H1 (cell line): ENCODE results near the gene GTF2A1L. TPM values are rescaled to one million over a fixed set of nuclear protein-coding genes. Genes with fewer than 3 reads are reported as not detected.

Experiments
- CTCF ChIA-PET: fragments of 300-600 bp; sonication (Branson Sonifier 250); formaldehyde crosslinking; loops from one replicate; lab custom pipeline; 2021; ENCODE audit not compliant: partially characterized antibody; lab: Charles Lee
- POLR2A ChIA-PET: fragments of 300-600 bp; sonication (Branson Sonifier 250); formaldehyde crosslinking; loops from one replicate; lab custom pipeline; 2021; ENCODE audit warnings: inconsistent platforms; ENCODE audit not compliant: partially characterized antibody; lab: Charles Lee
- DNase-seq, 2 experiments: peaks; one replicate each; pipeline versions ENCODE4 v3.0.0 to v3.0.0-alpha.2; 2010 to 2022; ENCODE audit warnings: low spot score in 2 of 2, low read depth in 1 of 2, mixed read lengths in 1 of 2
- FAIRE-seq: peaks from 2 replicates; lab custom pipeline; 2011; peaks lifted over from hg19 to GRCh38; lab: Jason Lieb, UNC
- H2AFZ ChIP-seq: 2 replicates; pipeline ENCODE4 v1.8.1; 2012; ENCODE audit warnings: low read length, inconsistent platforms
- H2AK5ac ChIP-seq: 2 replicates; pipeline ENCODE4 v1.6.1; 2013; ENCODE audit warnings: low read depth, low read length
- H2BK120ac ChIP-seq: replicated peaks from 2 replicates; pipeline ENCODE3; 2013; ENCODE audit warnings: low read depth, low read length, inconsistent platforms
- H2BK12ac ChIP-seq: 2 replicates; pipeline ENCODE4 v1.6.1; 2013; ENCODE audit warnings: low read depth, low read length
- H2BK15ac ChIP-seq: 2 replicates; pipeline ENCODE4 v1.6.1; 2013; ENCODE audit warnings: low read length
- H2BK20ac ChIP-seq: 2 replicates; pipeline ENCODE4 v1.6.1; 2013; ENCODE audit warnings: low read length
- H2BK5ac ChIP-seq: 2 replicates; pipeline ENCODE4 v1.6.1; 2013; ENCODE audit warnings: low read depth, low read length
- H3K14ac ChIP-seq: 2 replicates; pipeline ENCODE4 v1.6.1; 2013; ENCODE audit warnings: inconsistent platforms; ENCODE audit not compliant: insufficient read length
- H3K18ac ChIP-seq: 2 replicates; pipeline ENCODE4 v1.6.1; 2013; ENCODE audit warnings: low read length; ENCODE audit errors: extremely low read depth
- H3K23ac ChIP-seq: 2 replicates; pipeline ENCODE4 v1.6.1; 2013; ENCODE audit warnings: inconsistent platforms; ENCODE audit not compliant: insufficient read length
- H3K23me2 ChIP-seq: 2 replicates; pipeline ENCODE4 v1.6.1; 2013; ENCODE audit warnings: low read depth, low read length
- H3K27ac ChIP-seq: 2 replicates; pipeline ENCODE4 v1.6.1; 2011; ENCODE audit warnings: low read depth, low read length, inconsistent platforms
- H3K27me3 ChIP-seq, 4 experiments: replicated peaks in 1 of 4; 1 replicate in 1 of 4; 2 replicates in 3 of 4; pipeline versions ENCODE4 v1.6.1 to v1.8.1; 2011 to 2013; ENCODE audit warnings: low read length in 3 of 4, mild to moderate bottlenecking in 3 of 4, inconsistent platforms in 2 of 4, mixed read lengths in 2 of 4, moderate library complexity in 1 of 4; ENCODE audit not compliant: control insufficient read depth in 3 of 4, insufficient read depth in 3 of 4; ENCODE audit errors: extremely low read depth in 1 of 4
- H3K36me3 ChIP-seq, 4 experiments: 2 replicates each; pipeline versions ENCODE4 v1.6.1 to v1.8.1; 2011 to 2013; ENCODE audit warnings: mild to moderate bottlenecking in 4 of 4, low read length in 3 of 4, moderate library complexity in 2 of 4, control low read depth in 1 of 4, inconsistent platforms in 1 of 4; ENCODE audit not compliant: insufficient read depth in 4 of 4, control insufficient read depth in 2 of 4
- H3K4ac ChIP-seq: replicated peaks from 2 replicates; pipeline ENCODE3; 2013; ENCODE audit warnings: low read length, low read depth, mixed read lengths, inconsistent platforms; ENCODE audit not compliant: insufficient read length
- H3K4me1 ChIP-seq, 4 experiments: replicated peaks in 1 of 4; 1 replicate in 1 of 4; 2 replicates in 3 of 4; pipeline versions ENCODE4 v1.6.1 to v1.8.1; 2011 to 2013; ENCODE audit warnings: low read length in 3 of 4, inconsistent platforms in 2 of 4, mixed read lengths in 1 of 4; ENCODE audit not compliant: insufficient read depth in 4 of 4, control insufficient read depth in 3 of 4
- H3K4me2 ChIP-seq, 2 experiments: 2 replicates each; pipeline versions ENCODE4 v1.6.1 to v1.8.1; 2011 to 2013; ENCODE audit warnings: low read depth in 2 of 2, low read length in 2 of 2, control low read depth in 1 of 2, inconsistent platforms in 1 of 2, mild to moderate bottlenecking in 1 of 2; ENCODE audit not compliant: insufficient read depth in 1 of 2
- H3K4me3 ChIP-seq, 4 experiments: fragments of 200-600, 300-600 bp in 1 of 4; sonication (generic), shearing (Covaris generic), sonication (Bioruptor Twin) in 1 of 4; 2 replicates each; pipeline versions ENCODE4 v1.5.1 to v1.8.1; 2011 to 2016; ENCODE audit warnings: low read length in 4 of 4, low read depth in 3 of 4, control low read depth in 2 of 4, inconsistent platforms in 2 of 4, mild to moderate bottlenecking in 2 of 4, mixed read lengths in 1 of 4, moderate library complexity in 1 of 4; ENCODE audit not compliant: insufficient read depth in 2 of 4; ENCODE audit errors: extremely low read depth in 1 of 4
- H3K56ac ChIP-seq: replicated peaks from 2 replicates; pipeline ENCODE3; 2013; ENCODE audit warnings: low read depth, mild to moderate bottlenecking, mixed read lengths, low read length, inconsistent platforms; ENCODE audit not compliant: insufficient read length
- H3K79me1 ChIP-seq: 2 replicates; pipeline ENCODE4 v1.6.1; 2013; ENCODE audit warnings: low read depth, low read length, control low read depth
- H3K79me2 ChIP-seq, 2 experiments: 2 replicates each; pipeline versions ENCODE4 v1.6.1 to v1.8.1; 2012 to 2013; ENCODE audit warnings: low read length in 2 of 2, mild to moderate bottlenecking in 2 of 2, inconsistent platforms in 1 of 2; ENCODE audit not compliant: insufficient read depth in 2 of 2, control insufficient read depth in 1 of 2
- H3K9ac ChIP-seq, 4 experiments: replicated peaks in 1 of 4; 1 replicate in 1 of 4; 2 replicates in 3 of 4; pipeline versions ENCODE4 v1.6.1 to v1.8.1; 2011 to 2013; ENCODE audit warnings: low read depth in 3 of 4, low read length in 3 of 4, control low read depth in 2 of 4, mild to moderate bottlenecking in 2 of 4, moderate library complexity in 2 of 4, inconsistent platforms in 1 of 4; ENCODE audit errors: extremely low read depth in 1 of 4
- H3K9me3 ChIP-seq, 2 experiments: 2 replicates each; pipeline versions ENCODE4 v1.6.1 to v1.8.1; 2012 to 2013; ENCODE audit warnings: mild to moderate bottlenecking in 2 of 2, moderate library complexity in 2 of 2, control low read depth in 1 of 2, inconsistent platforms in 1 of 2, low read depth in 1 of 2, low read length in 1 of 2, mixed read lengths in 1 of 2; ENCODE audit not compliant: insufficient read depth in 2 of 2
- H4K20me1 ChIP-seq, 2 experiments: replicated peaks in 1 of 2; 2 replicates each; pipeline versions ENCODE3 to v1.8.1; 2011 to 2013; ENCODE audit warnings: inconsistent platforms in 2 of 2, low read length in 2 of 2, mild to moderate bottlenecking in 1 of 2; ENCODE audit not compliant: insufficient read depth in 2 of 2, control insufficient read depth in 1 of 2
- H4K5ac ChIP-seq: 2 replicates; pipeline ENCODE4 v1.6.1; 2013; ENCODE audit warnings: low read length, low read depth, mixed read lengths, inconsistent platforms; ENCODE audit not compliant: insufficient read length
- H4K8ac ChIP-seq: 2 replicates; pipeline ENCODE4 v1.8.0; 2013; ENCODE audit warnings: mild to moderate bottlenecking, moderate library complexity, low read length, inconsistent platforms; ENCODE audit not compliant: insufficient read depth; ENCODE audit errors: extremely low read depth
- H4K91ac ChIP-seq: replicated peaks from 2 replicates; pipeline ENCODE3; 2013; ENCODE audit warnings: low read length, mixed read lengths, inconsistent platforms; ENCODE audit not compliant: insufficient read length
- FOSL1 ChIP-seq: IDR thresholded peaks from 2 replicates; pipeline ENCODE4 v1.6.1; 2011; ENCODE audit warnings: mild to moderate bottlenecking, low read depth, low read length, moderate library complexity; ENCODE audit not compliant: insufficient read depth
- JUN ChIP-seq: IDR thresholded peaks from 2 replicates; pipeline ENCODE4 v1.6.1; 2011; ENCODE audit warnings: low read depth, mild to moderate bottlenecking, improper control_type of control experiment, low read length
- NANOG ChIP-seq: IDR thresholded peaks from 2 replicates; pipeline ENCODE4 v1.6.1; 2011; ENCODE audit warnings: low read length, low read depth, mild to moderate bottlenecking, inconsistent platforms; ENCODE audit not compliant: insufficient read depth, poor library complexity, severe bottlenecking
- RAD21 ChIP-seq, 2 experiments: IDR thresholded peaks in 1 of 2; conservative IDR thresholded peaks in 1 of 2; 2 replicates each; pipeline ENCODE4 v1.6.1; 2011; ENCODE audit warnings: low read depth in 2 of 2, low read length in 2 of 2, improper control_type of control experiment in 1 of 2, inconsistent platforms in 1 of 2, mild to moderate bottlenecking in 1 of 2, moderate library complexity in 1 of 2
- SIX5 ChIP-seq: IDR thresholded peaks from 2 replicates; pipeline ENCODE4 v1.6.1; 2011; ENCODE audit warnings: mild to moderate bottlenecking, low read depth, low read length
- SP4 ChIP-seq: IDR thresholded peaks from 2 replicates; pipeline ENCODE4 v1.6.1; 2012; ENCODE audit warnings: low read length, inconsistent platforms
- TCF12 ChIP-seq: IDR thresholded peaks from 2 replicates; pipeline ENCODE4 v1.6.1; 2011; ENCODE audit warnings: low read depth, mild to moderate bottlenecking, low read length
- TEAD4 ChIP-seq: IDR thresholded peaks from 2 replicates; pipeline ENCODE4 v1.6.1; 2012; ENCODE audit warnings: low read depth, low read length, inconsistent platforms, mixed read lengths
- WGBS, 2 experiments: shearing (Covaris generic) in 1 of 2; methylation state at CpG; one replicate each; pipeline versions ENCODE4 v1.1.6 to v1.1.7; 2013 to 2015; ENCODE audit warnings: low lambda C conversion rate in 2 of 2, mixed read lengths in 2 of 2, inconsistent platforms in 1 of 2, low coverage in 1 of 2, missing lambda C conversion rate in 1 of 2; ENCODE audit not compliant: insufficient replicate concordance in 2 of 2, insufficient coverage in 1 of 2, insufficient read length in 1 of 2; ENCODE audit errors: extremely low coverage in 1 of 2, missing lambda C conversion rate in 1 of 2; 5-methylcytosine and 5-hydroxymethylcytosine counted together
- polyA plus RNA-seq, 7 experiments: library from polyadenylated mRNA; depleted of rRNA in 3 of 7; stranded (reverse) in 5 of 7; unstranded in 2 of 7; fragments of >200 nt in 5 of 7; fragments of 200-250 nt in 2 of 7; gene quantifications; 1 replicate in 5 of 7; 2 replicates in 1 of 7; 4 replicates in 1 of 7; pipeline versions ENCODE4 v1.2.1 to v1.2.3, GENCODE V29; 2011 to 2013; ENCODE audit warnings: missing spikeins in 2 of 7, mixed read lengths in 2 of 7
- total RNA-seq: library from RNA; stranded (reverse); fragmentation: NEBNext Ultra II Directional; extraction: Animal tissue kit (Norgen Biotek cat#: 25700); gene quantifications from 2 replicates; pipeline ENCODE4 v1.2.1, GENCODE V29; 2021
- TF ChIP-seq, protein P1 (sequence below): IDR thresholded peaks from 2 replicates; pipeline ENCODE4 v1.6.1; 2012; ENCODE audit warnings: inconsistent platforms
- TF ChIP-seq, protein P2 (sequence below): IDR thresholded peaks from 2 replicates; pipeline ENCODE4 v1.6.1; 2012; ENCODE audit warnings: inconsistent platforms
- TF ChIP-seq, protein P3 (sequence below): IDR thresholded peaks from 2 replicates; pipeline ENCODE4 v1.6.1; 2012; ENCODE audit warnings: low read length, inconsistent platforms

GTF2A1L gene
- total and polyA plus RNA-seq, 2 of the 8 experiments (the other 6 are each of a cell fraction or from before 2014, with no cell fraction given), result 0.18 TPM; not detected in 1

DNA sequence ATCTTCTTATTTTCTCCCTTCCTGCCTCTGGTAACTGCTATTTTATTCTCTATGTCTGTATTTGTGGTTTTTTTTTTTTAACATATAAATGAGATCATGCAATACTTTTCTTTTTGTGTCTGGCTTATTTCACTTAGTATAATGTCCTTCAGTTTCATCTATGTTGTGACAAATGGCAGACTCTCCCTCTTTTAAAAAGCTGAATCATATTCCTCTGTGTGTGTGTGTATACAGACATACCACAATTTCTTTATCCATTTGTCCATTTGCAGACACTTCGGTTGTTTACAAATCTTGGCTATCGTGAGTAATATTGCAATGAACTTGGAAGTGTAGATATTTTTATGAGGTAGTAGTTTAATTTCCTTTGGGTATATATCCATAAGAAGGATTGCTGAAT, 7.0 kb downstream of the GTF2A1L start:
- no peak overlapping the region for H3K9ac ChIP-seq
- H3K27ac ChIP-seq, result no peak overlapping the region
- FAIRE-seq (no peak), DNase-seq (no peak)
- ChIA-PET POLR2A (no interaction called here), CTCF (no interaction called here)
- H3K4me2 ChIP-seq, result no peak overlapping the region
- H2AFZ ChIP-seq, result no peak overlapping the region
- H2BK20ac ChIP-seq, result no peak overlapping the region
- H3K79me2 ChIP-seq, result no peaks in the 10 kb centered on the region
- H3K79me1 ChIP-seq, result no peaks in the 10 kb centered on the region
- H2BK12ac ChIP-seq, result no peak overlapping the region
- H2BK120ac ChIP-seq, result no peak overlapping the region
- WGBS, 2 experiments, result 85% methylated on average over 2 of the region's 2 CpGs; no CpG with 5 or more reads in 1 of the 2 experiments
- H3K4ac ChIP-seq, result no peak overlapping the region
- H3K18ac ChIP-seq, result no peak overlapping the region
- H3K27me3 ChIP-seq, result no peaks in the 10 kb centered on the region
- no peak overlapping the region for H3K56ac ChIP-seq
- no peak overlapping the region for H3K14ac ChIP-seq
- no peaks in the 10 kb centered on the region for H3K9me3 ChIP-seq
- no peak overlapping the region for H2BK15ac ChIP-seq
- no peaks in the 10 kb centered on the region for H3K36me3 ChIP-seq
- H2AK5ac ChIP-seq, result no peak overlapping the region
- no peak overlapping the region for H4K5ac ChIP-seq
- no peaks in the 10 kb centered on the region for H3K23me2 ChIP-seq
- no peak overlapping the region for H4K8ac ChIP-seq
- H4K91ac ChIP-seq, result no peak overlapping the region
- no peak overlapping the region for H3K4me3 ChIP-seq
- H4K20me1 ChIP-seq, result no peaks in the 10 kb centered on the region
- no peak overlapping the region for H3K23ac ChIP-seq
- no peak overlapping the region for H2BK5ac ChIP-seq
- no peaks in the 10 kb centered on the region for H3K4me1 ChIP-seq
- TF ChIP-seq SIX5 (no peak), SP4 (no peak), RAD21 (IDR thresholded peaks at IDR 0.05 in 1 of 2, conservative IDR thresholded peaks at IDR 0.05 in 1 of 2; ENCODE audit: low read depth in 2 of 2, low read length in 2 of 2) (no peak), JUN (no peak), FOSL1 (no peak), NANOG (no peak), TEAD4 (no peak), TCF12 (no peak)
- TF ChIP-seq, protein P1, sequence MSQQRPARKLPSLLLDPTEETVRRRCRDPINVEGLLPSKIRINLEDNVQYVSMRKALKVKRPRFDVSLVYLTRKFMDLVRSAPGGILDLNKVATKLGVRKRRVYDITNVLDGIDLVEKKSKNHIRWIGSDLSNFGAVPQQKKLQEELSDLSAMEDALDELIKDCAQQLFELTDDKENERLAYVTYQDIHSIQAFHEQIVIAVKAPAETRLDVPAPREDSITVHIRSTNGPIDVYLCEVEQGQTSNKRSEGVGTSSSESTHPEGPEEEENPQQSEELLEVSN, result no peak
- TF ChIP-seq, protein P2, sequence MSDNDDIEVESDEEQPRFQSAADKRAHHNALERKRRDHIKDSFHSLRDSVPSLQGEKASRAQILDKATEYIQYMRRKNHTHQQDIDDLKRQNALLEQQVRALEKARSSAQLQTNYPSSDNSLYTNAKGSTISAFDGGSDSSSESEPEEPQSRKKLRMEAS, result no peak
- TF ChIP-seq, protein P3, sequence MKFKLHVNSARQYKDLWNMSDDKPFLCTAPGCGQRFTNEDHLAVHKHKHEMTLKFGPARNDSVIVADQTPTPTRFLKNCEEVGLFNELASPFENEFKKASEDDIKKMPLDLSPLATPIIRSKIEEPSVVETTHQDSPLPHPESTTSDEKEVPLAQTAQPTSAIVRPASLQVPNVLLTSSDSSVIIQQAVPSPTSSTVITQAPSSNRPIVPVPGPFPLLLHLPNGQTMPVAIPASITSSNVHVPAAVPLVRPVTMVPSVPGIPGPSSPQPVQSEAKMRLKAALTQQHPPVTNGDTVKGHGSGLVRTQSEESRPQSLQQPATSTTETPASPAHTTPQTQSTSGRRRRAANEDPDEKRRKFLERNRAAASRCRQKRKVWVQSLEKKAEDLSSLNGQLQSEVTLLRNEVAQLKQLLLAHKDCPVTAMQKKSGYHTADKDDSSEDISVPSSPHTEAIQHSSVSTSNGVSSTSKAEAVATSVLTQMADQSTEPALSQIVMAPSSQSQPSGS, result no peak
